Left ventricle myocardium inferior (tissue), 1 donor: Measurements from ENCODE around the gene OR11G2. TPM values are rescaled to one million over a fixed set of nuclear protein-coding genes. Genes with fewer than 3 reads are reported as not detected.
"Not testable (repeated sequence)": the region's sequence is repeated elsewhere in the genome, so short reads cannot be mapped to it uniquely, and the experiment has no call there.

Experiments used
- DNase-seq: peaks from one replicate; pipeline ENCODE4 v3.0.0-alpha.2; 2020
- H3K27ac ChIP-seq: fragments of 200-600 bp; replicated peaks from 2 replicates; pipeline ENCODE4 v1.8.0; 2021
- H3K27me3 ChIP-seq: fragments of 200-600 bp; 2 replicates; pipeline ENCODE4 v1.8.0; 2021; ENCODE audit warnings: low read depth
- H3K36me3 ChIP-seq: fragments of 200-600 bp; 2 replicates; pipeline ENCODE4 v1.8.0; 2021
- H3K4me1 ChIP-seq: fragments of 200-600 bp; 2 replicates; pipeline ENCODE4 v1.8.0; 2021
- H3K4me3 ChIP-seq: fragments of 200-600 bp; 2 replicates; pipeline ENCODE4 v1.8.0; 2021; ENCODE audit warnings: mild to moderate bottlenecking, moderate library complexity
- H3K9me3 ChIP-seq: fragments of 200-600 bp; replicated peaks from 2 replicates; pipeline ENCODE4 v1.8.0; 2021
- intact Hi-C: fragments of 100-400 bp; cut with micrococcal nuclease; formaldehyde crosslinking; loops from one replicate; pipeline ENCODE4 v1.11.0; 2022
- total RNA-seq: library from RNA; stranded (reverse); fragmentation: NEBNext Ultra II Directional; extraction: Animal tissue kit (Norgen Biotek cat#: 25700); gene quantifications from one replicate; pipeline ENCODE4 v1.2.1, GENCODE V29; 2021
- TF ChIP-seq, protein P1 (sequence below): fragments of 200-600 bp; IDR thresholded peaks from 2 replicates; pipeline ENCODE4 v1.8.0; 2021; ENCODE audit warnings: antibody characterized with exemption, mild to moderate bottlenecking, borderline replicate concordance
- donor health status: DM: no; HTN: yes; CAD: no; lungs with severe emphysema.

Gene OR11G2
- total RNA-seq, 1 donor from 2014 or later, result not detected

DNA sequence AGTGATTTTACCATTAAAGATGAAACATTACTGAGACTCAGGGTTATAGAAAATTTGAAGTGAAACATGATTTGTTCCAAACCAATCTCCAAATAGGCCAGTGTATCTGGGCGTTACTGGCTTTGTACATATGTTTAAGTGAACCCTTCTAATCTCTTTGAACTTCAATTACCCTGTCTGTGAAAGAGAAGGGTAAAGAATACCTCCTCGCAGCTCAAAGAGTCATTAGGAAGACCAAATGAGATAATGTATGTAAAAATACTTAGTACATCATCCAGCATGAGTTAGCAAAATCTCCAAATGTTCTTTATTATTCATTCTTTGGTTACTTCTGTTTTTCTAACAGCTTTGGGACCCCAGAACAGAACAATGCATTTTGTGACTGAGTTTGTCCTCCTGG, 32.7 kb downstream of the OR11G2 start, which contains the start of gene OR11H6:
Gene OR11H6, plus strand, starts transcription at position 301 of the 400 bp plus-strand sequence. Its CDS starts 0 bp downstream, at position 301.
- TF ChIP-seq, protein P1, sequence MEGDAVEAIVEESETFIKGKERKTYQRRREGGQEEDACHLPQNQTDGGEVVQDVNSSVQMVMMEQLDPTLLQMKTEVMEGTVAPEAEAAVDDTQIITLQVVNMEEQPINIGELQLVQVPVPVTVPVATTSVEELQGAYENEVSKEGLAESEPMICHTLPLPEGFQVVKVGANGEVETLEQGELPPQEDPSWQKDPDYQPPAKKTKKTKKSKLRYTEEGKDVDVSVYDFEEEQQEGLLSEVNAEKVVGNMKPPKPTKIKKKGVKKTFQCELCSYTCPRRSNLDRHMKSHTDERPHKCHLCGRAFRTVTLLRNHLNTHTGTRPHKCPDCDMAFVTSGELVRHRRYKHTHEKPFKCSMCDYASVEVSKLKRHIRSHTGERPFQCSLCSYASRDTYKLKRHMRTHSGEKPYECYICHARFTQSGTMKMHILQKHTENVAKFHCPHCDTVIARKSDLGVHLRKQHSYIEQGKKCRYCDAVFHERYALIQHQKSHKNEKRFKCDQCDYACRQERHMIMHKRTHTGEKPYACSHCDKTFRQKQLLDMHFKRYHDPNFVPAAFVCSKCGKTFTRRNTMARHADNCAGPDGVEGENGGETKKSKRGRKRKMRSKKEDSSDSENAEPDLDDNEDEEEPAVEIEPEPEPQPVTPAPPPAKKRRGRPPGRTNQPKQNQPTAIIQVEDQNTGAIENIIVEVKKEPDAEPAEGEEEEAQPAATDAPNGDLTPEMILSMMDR, result no peak
- no peak within 1 kb of the TSS for H3K27ac ChIP-seq
- no peaks in the 10 kb centered on the region for H3K9me3 ChIP-seq
- H3K27me3 ChIP-seq, result no peaks in the 10 kb centered on the region
- H3K4me3 ChIP-seq, result no peak within 1 kb of the TSS
- H3K4me1 ChIP-seq, result no peaks in the 10 kb centered on the region
- no peaks in the 10 kb centered on the region for H3K36me3 ChIP-seq
- no peak for DNase-seq
- intact Hi-C loops, result no loop called here

DNA sequence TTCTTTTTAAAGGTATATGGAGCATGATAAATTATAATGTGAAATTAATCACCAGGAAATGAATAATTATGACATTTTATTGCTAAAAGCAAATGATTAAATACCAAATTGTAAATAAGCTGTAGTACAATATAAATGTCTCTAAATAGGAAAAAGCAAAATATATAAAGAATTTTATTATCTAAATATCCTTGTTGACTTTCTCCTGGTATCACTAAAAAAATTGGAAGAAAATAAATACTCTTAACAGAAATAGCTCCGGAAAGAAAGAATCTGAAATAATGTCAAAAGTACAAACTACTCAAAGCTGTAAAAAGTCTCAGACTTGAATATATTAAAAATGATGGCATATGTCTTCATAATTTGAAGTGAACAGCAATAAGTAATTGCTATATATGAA, 38.0 kb downstream of the OR11G2 start, which contains the start of gene OR11H7:
Gene OR11H7, plus strand, starts transcription at position 301 of the 400 bp plus-strand sequence.
- H3K4me3 ChIP-seq, result no peak within 1 kb of the TSS
- intact Hi-C loops, result no loop called here
- no peaks in the 10 kb centered on the region for H3K36me3 ChIP-seq
- no peak for DNase-seq
- H3K27me3 ChIP-seq, result no peaks in the 10 kb centered on the region
- H3K9me3 ChIP-seq, result peaks cover 18% of the 10 kb centered on the region
- TF ChIP-seq, protein P1, result no peak
- H3K4me1 ChIP-seq, result no peaks in the 10 kb centered on the region
- H3K27ac ChIP-seq, result no peak within 1 kb of the TSS

DNA sequence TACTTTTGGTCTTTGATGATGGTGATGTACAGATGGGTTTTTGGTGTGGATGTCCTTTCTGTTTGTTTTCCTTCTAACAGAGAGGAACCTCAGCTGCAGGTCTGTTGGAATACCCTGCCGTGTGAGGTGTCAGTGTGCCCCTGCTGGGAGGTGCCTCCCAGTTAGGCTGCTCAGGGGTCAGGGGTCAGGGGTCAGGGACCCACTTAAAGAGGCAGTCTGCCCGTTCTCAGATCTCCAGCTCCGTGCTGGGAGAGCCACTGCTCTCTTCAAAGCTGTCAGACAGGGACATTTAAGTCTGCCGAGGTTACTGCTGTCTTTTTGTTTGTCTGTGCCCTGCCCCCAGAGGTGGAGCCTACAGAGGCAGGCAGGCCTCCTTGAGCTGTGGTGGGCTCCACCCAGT, 44.7 kb downstream of the OR11G2 start:
- H3K27ac ChIP-seq, H3K4me1 ChIP-seq, DNase-seq, intact Hi-C loops, H3K4me3 ChIP-seq, H3K36me3 ChIP-seq, H3K9me3 ChIP-seq, H3K27me3 ChIP-seq: not testable (repeated sequence)

DNA sequence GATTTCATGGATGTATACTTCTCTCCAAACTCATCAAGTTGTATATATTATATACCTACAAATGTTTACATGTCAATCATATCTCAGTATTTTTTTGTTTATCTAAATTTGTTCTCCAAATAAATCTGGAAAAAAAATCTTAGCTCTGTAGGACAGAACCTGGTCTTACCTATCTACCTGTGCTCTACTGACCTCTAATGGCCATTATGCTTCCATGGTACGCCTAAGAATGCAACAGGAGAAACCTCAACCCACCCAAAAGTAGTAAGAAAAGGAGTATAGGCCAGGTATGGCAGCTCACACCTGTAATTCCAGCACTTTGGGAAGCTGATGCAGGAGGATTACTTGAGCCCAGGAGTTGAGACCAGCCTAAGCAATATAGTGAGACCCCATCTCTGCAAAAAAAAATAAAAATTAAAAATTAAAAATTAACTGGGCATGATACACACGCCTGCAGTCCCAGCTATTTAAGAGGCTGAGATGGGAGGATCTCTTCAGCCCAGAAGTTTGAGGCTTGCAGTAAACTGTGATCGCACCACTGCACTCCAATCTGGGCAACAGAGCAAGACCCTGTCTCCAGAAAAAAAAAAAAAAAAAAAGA, 57.0 kb downstream of the OR11G2 start:
- Histone ChIP-seq H3K27ac (no peak overlapping the region), H3K36me3 (no peaks in the 10 kb centered on the region), H3K9me3 (peaks cover 23% of the 10 kb centered on the region), H3K27me3 (no peaks in the 10 kb centered on the region), H3K4me1 (no peaks in the 10 kb centered on the region), H3K4me3 (no peak overlapping the region)
- intact Hi-C loops, result no loop called here
- TF ChIP-seq, protein P1, result no peak
- no peak for DNase-seq

Other genes with a start within 250 kb of the OR11G2 start
- gene OR4K15, start 215.3 kb upstream of the OR11G2 start, total RNA-seq, result not detected
- not detected for gene OR4Q2, start 188.7 kb upstream of the OR11G2 start, total RNA-seq
- not detected for gene OR4K14, start 171.6 kb upstream of the OR11G2 start, total RNA-seq
- not detected for gene OR4K13, start 154.9 kb upstream of the OR11G2 start, total RNA-seq
- not detected for gene OR4L1, start 130.9 kb upstream of the OR11G2 start, total RNA-seq
- not detected for gene OR4K17, start 80.2 kb upstream of the OR11G2 start, total RNA-seq
- not detected for gene OR4N5, start 52.1 kb upstream of the OR11G2 start, total RNA-seq
- gene OR11H6, start 32.8 kb downstream of the OR11G2 start, total RNA-seq, result not detected
- gene OR11H7, start 38.1 kb downstream of the OR11G2 start, total RNA-seq, result not detected
- not detected for gene OR11H4, start 48.4 kb downstream of the OR11G2 start, total RNA-seq
- 12.0 TPM for gene TTC5, start 115.1 kb downstream of the OR11G2 start, total RNA-seq
- gene CCNB1IP1, start 142.4 kb downstream of the OR11G2 start, total RNA-seq, result 53.9 TPM
- gene PARP2, start 152.7 kb downstream of the OR11G2 start, total RNA-seq, result 15.6 TPM
- 9.7 TPM for gene TEP1, start 222.6 kb downstream of the OR11G2 start, total RNA-seq
- 0.33 TPM for gene KLHL33, start 245.3 kb downstream of the OR11G2 start, total RNA-seq